Subcutaneous abdominal adipose tissue (tissue), 5 donors: ENCODE results near the gene PAXX.

ENCODE experiments used
- H3K27ac ChIP-seq: one replicate; pipeline ENCODE4 v1.7.0; 2013; ENCODE audit warnings: low read depth, mild to moderate bottlenecking, inconsistent platforms, low read length, moderate library complexity
- H3K27me3 ChIP-seq, 5 donors: one replicate each; pipeline ENCODE4 v1.7.0; 2013; ENCODE audit warnings: low read length in 5 of 5, inconsistent platforms in 1 of 5; ENCODE audit not compliant: control insufficient read depth in 5 of 5, insufficient read depth in 4 of 5
- H3K36me3 ChIP-seq, 5 donors: one replicate each; pipeline ENCODE4 v1.7.0; 2013; ENCODE audit warnings: low read length in 5 of 5; ENCODE audit not compliant: control insufficient read depth in 5 of 5, insufficient read depth in 5 of 5
- H3K4me1 ChIP-seq, 5 donors: one replicate each; pipeline ENCODE4 v1.7.0; 2013; ENCODE audit warnings: low read length in 5 of 5, mild to moderate bottlenecking in 3 of 5, moderate library complexity in 1 of 5; ENCODE audit not compliant: control insufficient read depth in 5 of 5, insufficient read depth in 5 of 5
- H3K4me3 ChIP-seq, 5 donors: one replicate each; pipeline ENCODE4 v1.7.0; 2013; ENCODE audit warnings: low read length in 5 of 5, low read depth in 1 of 5
- H3K9ac ChIP-seq, 5 donors: one replicate each; pipeline ENCODE4 v1.7.0; 2013; ENCODE audit warnings: low read length in 5 of 5, mild to moderate bottlenecking in 4 of 5, moderate library complexity in 3 of 5
- H3K9me3 ChIP-seq, 5 donors: one replicate each; pipeline ENCODE4 v1.7.0; 2013; ENCODE audit warnings: low read length in 5 of 5; ENCODE audit not compliant: control insufficient read depth in 5 of 5
- donor health status: healthy.
- donor health status: healthy.
- donor health status: healthy.
- donor health status: healthy.
- donor health status: healthy.

PAXX gene

DNA sequence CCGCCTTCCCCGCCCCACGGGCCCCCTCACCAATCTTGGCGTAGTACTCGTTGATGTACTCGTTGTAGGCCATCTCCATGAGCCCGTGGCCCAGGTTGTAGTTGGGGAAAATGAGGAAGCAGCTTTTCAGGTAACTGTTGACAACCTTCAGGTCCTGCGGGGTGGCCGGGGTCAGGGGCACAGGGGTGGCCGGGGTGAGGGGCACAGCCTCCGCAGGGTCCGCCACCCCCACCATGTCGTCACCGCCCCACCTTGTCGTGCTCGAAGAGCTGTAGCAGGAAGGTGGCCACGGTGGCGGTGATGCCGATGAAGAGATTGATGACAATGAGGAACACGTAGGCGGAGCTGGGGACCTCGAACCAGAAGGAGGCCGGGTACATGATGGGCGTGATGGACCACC is 18.9 kb downstream of the PAXX start:
- peaks cover 0 to 75% (median 57%) of the 10 kb centered on the region in 5 donors for H3K36me3 ChIP-seq
- H3K4me3 ChIP-seq, result no peak overlapping the region
- H3K27me3 ChIP-seq, result no peaks in the 10 kb centered on the region
- H3K9me3 ChIP-seq, result no peaks in the 10 kb centered on the region
- no peak overlapping the region for H3K27ac ChIP-seq
- H3K9ac ChIP-seq, result no peak overlapping the region
- no peaks in the 10 kb centered on the region for H3K4me1 ChIP-seq

DNA sequence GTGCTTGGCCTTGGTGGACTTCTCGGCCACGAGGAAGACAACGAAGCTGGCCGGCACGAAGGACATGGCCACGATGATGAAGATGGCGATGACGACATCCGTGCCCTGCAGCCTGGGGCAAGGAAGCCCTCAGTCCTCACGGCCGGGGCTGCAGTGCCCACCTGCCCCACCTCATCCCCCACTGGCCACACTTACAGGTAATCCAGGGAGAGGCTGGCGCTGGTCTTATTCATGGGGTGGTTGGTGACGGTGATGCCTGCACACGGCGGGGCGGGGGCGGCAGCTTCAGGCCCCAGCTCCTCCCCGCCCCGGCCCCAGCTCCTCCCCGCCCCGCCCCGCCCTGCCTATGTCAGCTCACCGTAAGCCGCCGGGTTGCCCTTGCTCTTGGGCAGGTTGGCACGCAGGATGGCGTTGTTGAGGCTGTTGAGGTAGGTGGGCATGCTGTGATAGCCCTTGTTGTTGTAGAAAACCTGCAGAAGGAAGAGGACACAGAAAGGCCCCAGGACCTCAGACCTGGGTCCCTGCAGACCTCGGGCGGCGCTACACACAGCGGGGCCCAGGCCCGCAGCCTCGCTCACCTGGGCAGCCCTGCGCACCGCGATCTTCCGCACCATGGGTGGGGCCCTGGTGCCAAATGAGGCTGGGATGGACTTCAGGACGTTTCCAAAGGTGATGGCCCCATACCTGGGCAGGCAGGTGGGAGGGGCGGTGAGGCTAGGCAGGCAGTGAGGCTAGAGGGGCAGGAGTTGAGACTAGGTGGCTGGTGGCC is 19.9 kb downstream of the PAXX start:
- H3K4me1 ChIP-seq, result no peaks in the 10 kb centered on the region
- no peak overlapping the region for H3K9ac ChIP-seq
- no peak overlapping the region for H3K27ac ChIP-seq
- H3K9me3 ChIP-seq, result no peaks in the 10 kb centered on the region
- peaks cover 0 to 84% (median 64%) of the 10 kb centered on the region in 5 donors for H3K36me3 ChIP-seq
- H3K27me3 ChIP-seq, result no peaks in the 10 kb centered on the region
- H3K4me3 ChIP-seq, result no peak overlapping the region

DNA sequence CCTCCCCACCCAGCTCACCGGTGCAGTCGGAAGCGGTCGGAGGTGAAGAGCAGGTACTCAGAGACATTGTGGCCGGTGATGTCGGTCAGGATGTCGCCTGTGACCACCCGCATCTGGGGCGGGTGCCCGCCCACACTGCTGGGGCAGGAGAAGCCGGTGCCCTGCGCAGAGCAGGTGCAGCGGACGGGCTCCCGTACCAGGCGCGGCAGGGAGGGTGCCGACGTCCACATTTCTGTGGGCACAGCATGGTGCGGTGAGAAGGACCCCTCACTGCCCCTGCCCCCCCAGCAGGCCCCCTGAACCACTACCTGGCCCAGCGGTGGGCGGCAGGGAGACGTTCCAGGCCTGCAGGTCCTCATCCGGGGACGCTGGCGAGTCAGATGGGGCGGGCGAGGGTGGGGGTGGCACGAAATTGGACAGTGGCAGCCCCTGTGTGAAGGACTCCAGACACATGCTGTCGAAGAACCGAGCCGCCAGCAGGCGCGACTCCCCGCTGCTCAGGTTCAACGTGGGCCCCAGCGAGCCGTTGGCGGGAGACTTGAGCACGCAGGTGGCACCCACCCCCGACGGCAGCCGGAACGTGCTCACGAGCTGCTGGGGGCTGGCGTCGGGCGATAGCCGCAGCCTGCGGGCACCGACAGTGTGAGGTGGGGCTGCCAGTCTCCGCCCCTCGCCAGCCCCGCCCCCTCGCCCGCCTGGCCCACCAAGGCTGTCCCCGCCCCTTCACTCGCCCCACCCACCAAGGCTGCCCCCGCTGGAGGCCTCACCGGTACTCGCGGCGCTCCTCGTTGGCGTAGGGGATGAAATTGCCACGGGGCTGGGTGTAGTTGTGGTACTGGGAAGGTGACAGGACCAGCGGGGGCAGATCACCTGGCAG is 20.7 kb downstream of the PAXX start:
- H3K27ac ChIP-seq, result no peak overlapping the region
- no peak overlapping the region for H3K4me3 ChIP-seq
- H3K4me1 ChIP-seq, result no peaks in the 10 kb centered on the region
- H3K36me3 ChIP-seq, result peaks cover 0 to 86% (median 69%) of the 10 kb centered on the region in 5 donors
- H3K9ac ChIP-seq, result no peak overlapping the region
- H3K9me3 ChIP-seq, result no peaks in the 10 kb centered on the region
- H3K27me3 ChIP-seq, result no peaks in the 10 kb centered on the region

DNA sequence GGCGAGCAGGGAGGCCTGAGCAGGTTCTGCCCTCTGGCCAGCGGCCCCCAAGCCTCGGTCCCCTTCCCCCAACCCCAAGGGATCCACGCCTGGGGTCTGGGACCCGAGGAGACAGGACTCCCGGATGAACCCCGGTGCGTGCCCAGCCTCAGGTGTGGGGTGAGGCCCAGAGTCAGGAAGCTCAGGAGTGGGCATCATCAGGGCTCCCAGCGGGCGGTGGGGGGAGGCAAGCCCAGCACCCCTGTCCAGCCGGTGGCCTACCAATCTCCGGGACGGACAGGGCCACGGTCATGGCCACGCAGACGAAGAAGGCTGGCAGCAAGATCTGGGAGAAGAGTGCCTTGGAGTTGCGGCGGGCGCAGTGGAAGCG is 21.3 kb downstream of the PAXX start:
- Histone ChIP-seq H3K4me1 (no peaks in the 10 kb centered on the region), H3K27me3 (no peaks in the 10 kb centered on the region), H3K27ac (no peak overlapping the region), H3K9ac (no peak overlapping the region), H3K4me3 (no peak overlapping the region), H3K36me3 (peaks cover 0 to 82% (median 66%) of the 10 kb centered on the region in 5 donors), H3K9me3 (no peaks in the 10 kb centered on the region)

DNA sequence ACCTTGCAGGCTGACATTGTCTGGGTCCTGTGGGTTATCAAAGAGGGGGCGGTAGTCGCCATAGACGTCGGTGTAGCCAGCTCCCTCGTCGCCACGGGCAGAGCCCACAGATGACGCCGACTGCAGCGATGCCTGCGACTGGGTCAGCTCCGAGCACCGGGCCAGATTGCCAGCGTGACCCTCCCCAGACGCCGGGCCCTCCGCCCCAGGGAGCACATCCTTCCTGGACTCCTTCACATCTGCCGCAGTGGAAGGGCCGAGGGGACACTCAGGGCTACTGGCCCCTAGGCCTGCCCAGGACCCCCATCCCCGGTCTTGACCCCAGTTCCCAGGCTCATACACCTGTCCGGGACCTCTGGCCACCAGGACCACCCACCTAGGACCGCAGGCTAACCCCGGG is 21.9 kb downstream of the PAXX start:
- H3K4me3 ChIP-seq, result no peak overlapping the region
- H3K9ac ChIP-seq, result no peak overlapping the region
- H3K9me3 ChIP-seq, result no peaks in the 10 kb centered on the region
- no peaks in the 10 kb centered on the region for H3K4me1 ChIP-seq
- H3K27me3 ChIP-seq, result no peaks in the 10 kb centered on the region
- H3K36me3 ChIP-seq, result peaks cover 0 to 85% (median 69%) of the 10 kb centered on the region in 5 donors
- H3K27ac ChIP-seq, result no peak overlapping the region

DNA sequence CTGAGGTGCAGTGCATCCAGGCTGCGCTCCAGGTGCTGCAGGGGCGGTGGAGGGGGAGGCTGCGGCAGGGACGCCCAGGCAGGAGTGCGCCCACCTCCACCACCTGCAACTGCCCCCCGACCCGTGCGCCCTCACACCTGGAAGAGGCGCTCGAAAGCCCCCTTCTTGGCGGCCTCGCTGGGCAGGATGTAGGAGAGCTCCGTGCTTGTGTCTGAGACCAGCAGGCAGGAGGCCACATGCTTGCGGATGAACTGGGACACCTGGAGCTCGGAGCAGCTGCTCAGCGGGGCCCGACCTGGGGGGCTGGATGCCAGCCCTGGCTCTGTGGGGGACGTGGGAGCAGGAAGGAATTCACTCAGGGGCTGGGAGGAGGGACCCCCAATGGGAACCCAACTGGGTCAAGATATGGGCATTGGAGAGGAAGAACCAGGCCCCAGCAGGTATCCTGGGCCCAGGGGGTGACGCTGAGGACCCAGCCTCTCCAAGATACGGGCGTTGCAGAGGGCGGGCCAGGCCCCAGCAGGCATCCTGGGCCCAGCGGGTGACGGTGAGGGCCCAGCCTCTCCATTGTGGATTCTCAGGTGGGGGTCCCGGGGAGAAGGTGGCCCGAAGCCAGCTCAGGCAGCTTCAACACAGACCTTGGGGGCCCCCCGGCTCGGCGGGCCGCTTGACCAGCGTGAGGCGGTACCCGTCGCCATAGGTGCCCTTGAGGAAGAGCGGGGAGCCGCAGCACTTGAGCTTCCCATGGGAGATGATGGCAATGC is 22.7 kb downstream of the PAXX start:
- Histone ChIP-seq H3K27ac (no peak overlapping the region), H3K4me3 (no peak overlapping the region), H3K9ac (no peak overlapping the region), H3K4me1 (no peaks in the 10 kb centered on the region), H3K36me3 (peaks cover 0 to 81% (median 63%) of the 10 kb centered on the region in 5 donors), H3K27me3 (no peaks in the 10 kb centered on the region), H3K9me3 (no peaks in the 10 kb centered on the region)

DNA sequence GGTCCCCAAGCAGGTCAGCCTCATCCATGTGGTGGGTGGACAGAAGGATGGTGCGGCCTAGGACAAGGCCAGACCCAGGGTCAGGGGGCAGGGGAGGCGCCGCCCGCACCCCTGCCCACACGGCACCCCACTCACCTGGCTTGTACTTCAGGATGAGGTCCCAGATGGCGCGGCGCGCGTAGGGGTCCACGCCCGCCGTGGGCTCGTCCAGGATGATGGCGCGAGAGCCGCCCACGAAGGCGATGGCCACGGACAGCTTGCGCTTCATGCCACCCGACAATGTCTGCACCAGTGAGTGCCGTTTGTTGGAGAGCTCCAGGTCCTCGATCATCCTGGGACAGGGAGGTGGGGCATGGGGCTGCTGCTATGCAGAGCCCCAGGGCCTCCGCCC is 23.3 kb downstream of the PAXX start:
- Histone ChIP-seq H3K9me3 (no peaks in the 10 kb centered on the region), H3K4me3 (no peak overlapping the region), H3K27me3 (no peaks in the 10 kb centered on the region), H3K36me3 (peaks cover 0 to 84% (median 61%) of the 10 kb centered on the region in 5 donors), H3K9ac (no peak overlapping the region), H3K27ac (no peak overlapping the region), H3K4me1 (no peaks in the 10 kb centered on the region)

DNA sequence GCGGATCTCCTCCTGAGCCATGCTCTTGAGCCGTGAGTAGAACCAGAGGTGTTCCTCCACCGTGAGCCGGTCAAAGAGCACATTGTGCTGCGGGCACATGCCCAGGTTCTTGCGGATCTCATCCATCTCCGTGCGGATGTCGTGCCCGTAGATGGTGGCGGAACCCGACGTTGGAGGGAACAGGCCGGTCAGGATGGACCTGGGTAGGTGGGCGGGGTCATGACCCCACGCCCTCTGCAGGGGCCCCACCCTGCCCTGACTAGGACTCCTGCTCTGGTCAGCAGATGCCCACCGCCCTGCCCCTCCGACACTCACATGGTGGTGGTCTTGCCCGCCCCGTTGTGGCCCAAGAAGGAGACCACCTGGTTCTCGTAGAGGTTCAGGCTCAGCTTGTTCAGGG is 23.8 kb downstream of the PAXX start:
- no peak overlapping the region for H3K4me3 ChIP-seq
- no peaks in the 10 kb centered on the region for H3K4me1 ChIP-seq
- no peaks in the 10 kb centered on the region for H3K27me3 ChIP-seq
- H3K9ac ChIP-seq, result no peak overlapping the region
- peaks cover 0 to 87% (median 64%) of the 10 kb centered on the region in 5 donors for H3K36me3 ChIP-seq
- H3K27ac ChIP-seq, result no peak overlapping the region
- no peaks in the 10 kb centered on the region for H3K9me3 ChIP-seq

DNA sequence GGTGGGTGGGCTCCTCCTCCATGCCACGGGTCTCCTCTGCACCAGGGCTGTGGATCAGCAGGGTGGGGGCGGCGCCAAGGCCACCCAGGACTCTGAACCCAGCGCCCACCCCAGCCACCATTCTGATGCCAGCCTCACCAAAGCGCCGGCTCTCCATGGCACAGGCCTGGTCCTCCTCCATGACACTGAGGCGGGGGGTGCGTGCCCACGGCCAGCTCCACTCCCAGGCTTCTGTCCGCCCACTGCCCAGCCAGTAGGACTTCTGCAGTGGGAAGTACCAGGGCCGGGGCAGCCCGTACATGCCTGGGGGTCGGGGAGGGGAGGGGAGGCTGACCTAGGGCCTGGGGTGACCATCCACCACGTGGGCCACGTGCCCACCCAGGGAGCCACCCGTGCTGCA is 24.2 kb downstream of the PAXX start:
- H3K9me3 ChIP-seq, result no peaks in the 10 kb centered on the region
- H3K9ac ChIP-seq, result no peak overlapping the region
- H3K4me1 ChIP-seq, result no peaks in the 10 kb centered on the region
- H3K27me3 ChIP-seq, result no peaks in the 10 kb centered on the region
- no peak overlapping the region for H3K4me3 ChIP-seq
- no peak overlapping the region for H3K27ac ChIP-seq
- peaks cover 0 to 85% (median 64%) of the 10 kb centered on the region in 5 donors for H3K36me3 ChIP-seq

DNA sequence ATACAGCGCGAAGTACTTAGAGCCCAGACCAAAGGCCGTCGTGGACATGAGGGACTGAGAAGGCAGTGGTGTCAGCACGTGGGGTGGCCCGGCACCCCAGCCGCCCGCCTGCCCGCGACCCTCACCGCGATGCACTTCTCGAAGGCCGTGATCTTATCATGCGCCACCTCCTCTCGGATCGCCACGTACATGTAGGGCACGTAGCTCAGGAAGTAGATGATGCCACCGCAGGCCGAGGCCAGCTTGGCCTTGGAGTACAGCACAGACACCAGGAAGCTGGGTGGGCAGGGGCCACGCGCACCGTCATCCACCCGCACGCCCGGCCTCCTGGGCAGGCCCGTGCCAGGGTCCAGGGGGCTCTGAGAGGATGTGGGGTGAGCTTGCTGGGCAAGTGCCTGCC is 24.8 kb downstream of the PAXX start:
- H3K4me3 ChIP-seq, result no peak overlapping the region
- no peaks in the 10 kb centered on the region for H3K9me3 ChIP-seq
- no peaks in the 10 kb centered on the region for H3K4me1 ChIP-seq
- H3K27ac ChIP-seq, result no peak overlapping the region
- no peaks in the 10 kb centered on the region for H3K27me3 ChIP-seq
- H3K9ac ChIP-seq, result no peak overlapping the region
- H3K36me3 ChIP-seq, result peaks cover 0 to 79% (median 59%) of the 10 kb centered on the region in 5 donors
